HG02588 (cell line): Measurements from ENCODE around the gene ARHGAP21.
"Not testable (repeated sequence)": the region's sequence is repeated elsewhere in the genome, so short reads cannot be mapped to it uniquely, and the experiment has no call there.

Experiments used
- ATAC-seq: cut with Tn5 transposase; IDR thresholded peaks from one replicate; pipeline ENCODE4 v1.9.1; 2021; ENCODE audit warnings: mild to moderate bottlenecking, moderate library complexity; ENCODE audit not compliant: unreplicated experiment

ARHGAP21 gene

DNA sequence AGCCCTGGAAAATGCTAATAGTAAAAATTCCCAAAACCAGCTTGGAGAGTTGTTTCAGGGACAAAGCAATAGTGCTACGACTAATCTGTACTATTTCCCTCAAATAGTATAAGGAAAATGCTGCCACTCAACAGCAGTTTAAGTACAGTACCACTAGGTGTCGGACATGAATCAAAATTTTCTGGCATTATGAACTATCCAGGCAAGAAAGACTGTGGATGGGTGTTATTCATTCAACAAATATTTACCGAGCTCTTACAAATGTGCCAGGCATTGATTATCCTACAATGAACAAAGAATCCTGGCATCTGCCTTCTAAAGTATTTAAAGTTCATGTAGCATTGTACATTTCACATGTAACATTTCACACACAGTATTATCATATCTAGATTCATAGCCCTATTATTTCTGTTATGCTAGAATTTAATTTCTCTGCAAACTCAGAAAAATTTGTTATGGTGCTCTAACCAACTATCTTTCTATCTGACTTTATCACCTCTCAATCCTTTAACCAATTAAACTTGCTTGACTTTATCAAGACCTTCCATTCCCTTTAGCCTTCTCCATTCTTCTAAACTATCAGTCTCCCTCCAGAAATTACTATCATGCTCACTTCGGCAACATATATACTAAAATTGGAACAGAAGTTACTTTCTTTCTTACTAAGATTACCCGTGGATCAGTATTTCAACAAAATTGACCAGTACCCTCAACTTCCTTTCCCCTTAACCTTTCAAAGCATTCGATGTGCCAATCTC is 80.6 kb downstream of the ARHGAP21 start:
- ATAC-seq = peak; percentile 89

DNA sequence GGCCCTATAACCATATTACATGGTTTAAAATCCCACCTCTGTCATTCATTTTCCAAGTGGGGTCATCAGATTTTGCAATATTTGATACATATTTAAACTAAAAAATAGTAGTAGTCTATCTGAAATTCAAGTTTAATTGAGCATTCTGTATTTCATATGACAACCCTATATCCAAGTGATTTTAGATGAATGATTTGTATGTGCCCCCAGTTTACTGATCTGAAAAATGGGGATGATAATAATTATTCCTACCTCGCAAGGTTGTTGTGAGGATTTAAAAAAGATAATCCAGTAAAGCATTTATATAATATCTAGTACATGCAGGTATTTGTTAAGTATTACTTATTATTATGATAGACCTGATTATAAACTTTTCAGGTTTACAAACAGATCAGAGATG is 84.6 kb downstream of the ARHGAP21 start:
- ATAC-seq = no peak

DNA sequence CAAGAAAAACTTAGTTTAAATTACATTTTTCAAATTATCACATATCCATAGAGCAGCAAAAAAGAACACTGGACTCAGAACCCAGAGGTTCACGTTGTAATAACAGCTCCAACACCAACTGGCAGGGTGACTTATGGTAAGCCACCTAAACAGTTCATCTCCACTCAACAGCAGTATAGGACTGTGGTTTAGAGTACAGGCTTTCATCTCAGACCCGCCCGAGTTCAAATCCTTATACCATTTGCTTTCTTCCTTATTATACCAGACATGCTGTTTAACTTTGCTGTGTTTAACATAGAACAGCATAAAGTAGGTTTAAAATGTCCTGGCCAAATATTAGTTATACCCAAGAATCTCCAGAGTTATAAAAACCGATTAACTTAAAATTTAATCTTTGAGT is 97.9 kb downstream of the ARHGAP21 start:
- no peak for ATAC-seq

DNA sequence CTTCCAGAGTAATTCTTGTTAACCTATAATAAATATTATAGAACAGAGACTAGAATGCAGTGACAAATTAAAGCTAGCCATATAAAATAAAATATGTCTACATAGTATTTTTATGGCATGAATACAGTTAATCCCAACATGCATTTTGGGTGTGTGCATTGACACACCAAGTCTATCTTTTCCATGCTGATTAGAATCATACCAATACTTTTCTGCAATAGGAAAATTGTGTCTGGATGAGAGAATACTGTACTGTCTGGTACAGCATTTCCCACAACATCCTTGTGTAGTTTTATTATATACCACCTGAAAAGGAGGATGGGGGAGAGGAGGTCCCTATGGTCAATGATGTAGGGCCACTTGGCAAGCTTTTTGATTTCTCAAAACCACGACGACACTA is 100.3 kb downstream of the ARHGAP21 start:
- ATAC-seq = no peak

DNA sequence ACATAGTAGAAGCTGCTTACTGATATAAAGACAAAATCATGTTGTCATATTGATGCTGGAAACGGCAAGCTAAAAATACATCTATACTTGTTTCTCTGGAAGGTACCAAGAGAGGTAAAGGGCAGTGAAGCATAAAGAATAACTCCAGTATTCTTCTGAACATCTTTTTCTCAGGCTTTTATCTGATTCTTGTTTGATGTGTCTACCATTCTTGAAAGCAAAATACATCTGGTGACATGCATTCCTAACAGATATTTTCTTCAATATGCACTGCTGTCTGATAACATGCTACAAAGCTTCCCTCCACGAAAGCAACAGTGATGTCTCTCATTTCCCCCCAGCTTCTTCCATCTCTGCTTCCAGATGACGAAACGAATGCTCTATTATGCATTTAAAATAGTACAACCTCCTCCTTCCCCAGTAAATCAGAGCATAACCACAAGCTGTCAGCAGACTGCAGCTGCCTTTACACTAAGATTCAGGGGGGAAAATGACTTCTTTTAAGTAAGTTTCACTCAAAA is 100.8 kb downstream of the ARHGAP21 start:
- ATAC-seq = no peak

DNA sequence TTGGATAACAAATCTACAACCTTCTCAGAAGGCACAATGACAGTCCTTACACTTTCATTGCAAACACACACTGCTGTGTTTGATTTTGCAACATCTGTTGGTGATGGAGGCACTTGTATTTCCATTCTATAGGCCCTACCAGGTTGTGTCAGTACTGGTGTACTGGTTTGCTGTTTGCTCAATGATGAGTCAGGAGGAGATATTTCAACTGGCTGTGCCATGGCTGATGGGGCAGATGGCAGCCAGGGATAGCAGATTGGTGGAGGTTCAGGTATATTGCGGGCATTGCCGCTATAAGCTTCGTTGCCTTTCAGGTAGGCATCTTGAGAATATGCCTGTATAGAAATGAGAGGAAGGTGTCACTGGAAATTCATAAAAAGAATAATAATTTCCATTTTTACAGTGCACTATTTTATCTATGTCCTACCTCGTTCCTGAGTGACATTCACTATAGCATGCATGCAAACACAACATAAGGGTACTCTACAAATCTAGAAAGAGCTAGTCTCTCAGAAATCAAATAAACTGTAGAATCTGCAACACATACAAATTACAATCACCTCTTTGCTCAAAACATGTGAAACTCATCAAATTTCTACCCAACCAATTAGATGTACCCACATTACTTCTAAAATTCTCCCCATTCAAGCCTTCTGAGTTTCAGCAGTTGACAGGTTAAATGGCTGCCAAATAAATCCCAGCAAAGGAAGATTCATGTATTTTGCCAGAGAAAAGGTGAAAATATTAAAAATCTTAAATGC is 102.5 kb downstream of the ARHGAP21 start:
- not testable (repeated sequence) for ATAC-seq

DNA sequence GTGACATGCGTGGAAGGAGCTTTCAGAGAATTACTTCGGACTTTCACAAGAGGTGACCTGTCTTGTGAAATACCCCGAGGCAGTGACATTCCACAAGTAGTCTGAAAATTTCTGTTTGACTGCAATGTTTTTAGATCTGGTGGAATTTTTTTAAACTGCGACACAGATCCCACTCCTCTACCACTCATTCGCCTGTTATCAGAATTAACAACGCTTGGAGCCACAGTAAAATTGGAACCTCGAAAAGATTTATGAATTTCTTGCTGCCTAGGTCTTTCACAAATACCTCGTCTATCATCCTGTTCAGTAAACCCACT is 103.7 kb downstream of the ARHGAP21 start:
- ATAC-seq = not testable (repeated sequence)

DNA sequence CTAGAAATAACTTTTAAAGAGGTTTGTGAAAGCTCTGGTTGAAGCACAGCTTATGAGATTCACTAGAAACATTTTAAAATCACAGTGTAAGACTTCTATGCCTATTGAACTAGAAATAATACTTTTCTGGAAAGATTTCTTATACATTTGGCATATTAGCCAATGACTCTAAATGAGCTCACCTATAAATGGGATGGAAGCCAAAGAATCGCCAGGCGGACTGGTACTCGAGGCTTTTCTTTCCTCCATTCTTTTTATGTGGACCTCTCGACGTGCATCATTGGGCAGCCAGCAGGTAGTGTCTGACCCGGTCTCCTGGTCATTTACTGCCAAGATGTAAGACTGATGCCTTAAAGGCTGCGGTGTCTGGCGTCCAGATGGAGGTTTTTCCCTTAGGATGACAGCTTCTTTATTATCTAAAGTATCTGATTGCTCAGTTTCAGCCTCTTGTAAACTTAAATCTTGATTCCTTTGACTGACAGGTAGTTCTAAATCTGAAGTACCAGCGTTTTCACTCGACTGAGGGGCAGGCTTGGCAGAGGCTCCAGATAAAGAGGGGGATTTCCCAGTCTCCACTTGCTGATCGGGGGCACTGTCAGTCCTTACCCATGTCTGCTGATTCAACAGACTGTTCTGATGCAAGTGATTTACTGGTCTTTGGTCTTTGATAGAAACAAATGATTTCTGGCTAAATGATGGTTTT is 104.2 kb downstream of the ARHGAP21 start:
- not testable (repeated sequence) for ATAC-seq

DNA sequence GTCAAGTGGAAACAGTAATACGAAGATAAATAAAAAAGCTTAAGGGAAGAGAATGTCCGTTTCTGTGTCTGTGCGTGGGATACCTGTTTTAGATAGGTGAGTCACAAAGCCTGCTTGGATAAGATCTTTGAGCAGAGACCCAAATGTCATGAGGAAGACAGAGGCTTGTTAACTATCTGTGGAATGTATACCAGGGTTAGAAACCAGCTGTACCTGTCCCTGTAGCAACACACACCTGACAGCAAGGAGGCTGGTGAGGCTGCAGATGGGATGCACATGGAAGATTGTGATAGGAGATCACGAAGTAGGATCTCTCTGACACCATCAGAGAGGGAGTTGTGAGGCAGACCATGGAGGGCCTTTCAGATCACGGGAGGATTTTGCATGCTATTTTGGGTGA is 105.3 kb downstream of the ARHGAP21 start:
- no peak for ATAC-seq

DNA sequence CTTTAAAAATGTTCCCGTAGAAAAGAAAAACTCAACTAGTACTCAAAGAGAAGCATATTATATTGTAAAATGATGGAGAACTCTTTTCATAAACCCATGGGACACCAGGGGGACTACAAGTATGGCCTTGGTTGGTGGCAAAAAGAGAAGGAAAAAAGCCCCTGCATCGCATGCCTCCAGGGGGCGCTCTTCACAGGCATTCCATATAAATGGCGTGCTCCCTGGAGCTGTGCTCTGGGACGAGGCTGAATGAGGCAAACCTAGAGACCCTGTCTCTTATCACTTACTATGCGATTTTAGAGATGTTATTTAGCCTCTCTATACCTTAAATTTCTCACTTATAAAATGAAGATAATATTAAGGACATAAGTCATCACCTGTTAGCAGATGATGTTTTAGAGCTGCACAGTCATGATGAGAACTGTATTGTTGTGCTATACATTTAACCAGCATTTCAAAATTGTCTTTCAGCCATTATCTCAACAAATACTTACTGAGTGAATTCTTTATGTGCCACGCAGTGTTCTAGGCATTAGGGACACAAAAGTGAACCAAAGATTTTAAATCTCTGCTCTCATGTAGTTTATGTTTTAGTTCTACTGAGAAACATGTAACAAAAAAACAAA is 105.8 kb downstream of the ARHGAP21 start:
- no peak for ATAC-seq

DNA sequence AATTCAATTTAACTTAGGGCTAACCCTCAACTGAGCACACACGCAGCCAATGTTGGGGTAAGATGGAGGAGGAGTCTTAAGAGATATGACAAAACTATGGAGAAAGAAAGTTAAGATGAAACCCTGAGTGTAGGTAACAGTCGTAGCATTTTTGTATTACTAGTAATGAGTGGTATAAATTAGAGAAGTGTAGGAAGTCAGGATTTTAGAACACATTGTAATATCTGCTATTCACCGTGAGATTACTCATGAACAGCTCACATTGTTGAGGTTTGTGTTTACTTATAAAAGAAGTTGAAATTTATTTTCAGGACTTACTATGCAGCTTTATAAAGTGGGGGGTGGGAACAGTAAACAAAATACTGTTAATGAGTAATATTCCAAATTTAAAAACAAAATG is 107.2 kb downstream of the ARHGAP21 start:
- ATAC-seq = no peak

DNA sequence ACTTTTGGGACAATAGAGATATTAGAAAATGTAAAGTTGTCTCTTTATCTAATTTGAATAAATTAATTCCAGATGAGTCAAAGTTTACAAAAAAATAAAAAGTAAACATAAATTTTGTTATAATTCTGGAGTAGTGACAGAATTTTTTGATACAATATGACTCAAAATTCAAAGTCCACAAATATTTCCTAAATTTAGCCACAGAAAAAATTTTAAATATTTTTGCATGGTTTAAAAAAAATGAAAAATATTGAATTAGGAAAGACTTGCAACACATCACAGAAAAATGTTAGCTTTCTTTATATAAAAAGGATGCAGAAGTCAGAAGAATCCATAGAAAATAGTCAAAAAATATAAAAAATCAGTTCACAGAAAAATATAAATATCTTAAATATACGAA is 117.7 kb downstream of the ARHGAP21 start:
- ATAC-seq = no peak

DNA sequence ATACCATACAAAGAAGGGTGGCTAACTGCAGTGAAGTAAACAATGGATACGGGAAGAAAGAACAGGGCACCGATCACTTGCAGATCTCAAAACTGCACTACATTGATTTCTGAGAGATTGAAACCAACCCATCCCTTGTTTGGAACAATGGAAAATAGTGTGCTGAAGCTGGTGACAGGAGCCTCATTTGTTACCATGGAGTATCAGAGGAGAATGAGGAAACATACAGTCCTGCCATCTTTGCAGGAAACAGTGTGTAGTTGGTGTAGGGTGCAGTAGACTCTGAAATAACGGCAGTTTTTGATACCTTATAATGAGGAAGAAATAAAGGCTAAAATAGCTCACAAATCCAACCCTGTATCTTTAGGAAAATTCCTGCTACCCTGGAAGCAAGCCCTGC is 118.5 kb downstream of the ARHGAP21 start:
- no peak for ATAC-seq

DNA sequence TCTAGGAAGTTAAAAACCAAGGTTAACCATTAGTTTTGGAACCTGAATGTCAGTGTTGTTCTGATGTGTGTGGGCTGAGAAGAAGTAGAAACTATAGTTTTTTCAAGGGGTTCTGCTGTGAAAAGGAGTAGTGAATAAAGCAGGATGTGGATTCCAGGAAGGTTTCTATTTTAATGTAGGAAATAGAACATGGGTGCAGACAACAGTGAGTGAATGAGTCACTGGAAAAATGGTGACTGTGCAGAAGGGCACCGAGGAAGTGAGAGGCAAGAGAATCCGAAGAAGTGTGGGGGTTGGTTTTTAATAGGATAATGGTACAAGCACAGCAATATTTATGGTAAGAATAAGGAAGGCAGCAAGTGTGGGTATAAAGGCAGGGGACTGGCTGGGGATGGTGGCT is 120.4 kb downstream of the ARHGAP21 start:
- no peak for ATAC-seq

DNA sequence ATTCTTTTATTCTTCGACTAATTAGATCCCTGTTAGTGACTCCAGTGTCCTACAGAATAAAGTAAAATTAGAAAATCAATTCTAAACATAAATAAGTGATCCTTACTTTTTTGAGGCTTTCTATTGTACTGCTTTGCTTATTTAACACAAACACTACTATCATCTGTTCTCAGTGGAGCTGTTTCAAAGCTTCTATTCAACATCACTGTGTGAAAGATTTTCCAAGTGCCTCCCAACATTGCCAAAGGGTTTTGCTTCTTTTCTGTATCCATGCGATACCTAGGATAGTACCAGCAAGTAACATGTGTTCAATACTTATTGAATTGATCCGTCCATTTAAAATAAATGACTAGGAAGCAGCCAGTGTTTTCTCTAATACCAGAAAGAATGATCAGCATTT is 125.7 kb downstream of the ARHGAP21 start:
- ATAC-seq = no peak

DNA sequence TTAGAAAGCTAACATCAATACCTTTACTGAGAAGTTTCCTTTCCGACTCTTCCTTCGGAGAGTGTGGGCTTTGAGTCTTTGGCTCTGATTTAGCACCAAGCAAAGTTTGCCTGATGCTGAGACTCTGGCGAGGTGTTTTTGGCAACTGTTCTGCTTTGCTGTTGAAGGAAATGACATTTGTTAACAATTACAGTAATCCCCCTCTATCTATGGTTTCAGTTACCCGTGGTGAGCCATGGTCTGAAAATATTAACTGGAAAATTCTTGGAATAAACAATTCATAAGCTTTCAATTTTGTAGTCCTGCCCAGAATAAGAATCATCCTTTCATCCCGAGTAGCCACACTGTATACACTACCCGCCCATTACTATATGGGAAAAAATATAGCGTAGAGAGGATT is 126.3 kb downstream of the ARHGAP21 start:
- ATAC-seq = no peak

DNA sequence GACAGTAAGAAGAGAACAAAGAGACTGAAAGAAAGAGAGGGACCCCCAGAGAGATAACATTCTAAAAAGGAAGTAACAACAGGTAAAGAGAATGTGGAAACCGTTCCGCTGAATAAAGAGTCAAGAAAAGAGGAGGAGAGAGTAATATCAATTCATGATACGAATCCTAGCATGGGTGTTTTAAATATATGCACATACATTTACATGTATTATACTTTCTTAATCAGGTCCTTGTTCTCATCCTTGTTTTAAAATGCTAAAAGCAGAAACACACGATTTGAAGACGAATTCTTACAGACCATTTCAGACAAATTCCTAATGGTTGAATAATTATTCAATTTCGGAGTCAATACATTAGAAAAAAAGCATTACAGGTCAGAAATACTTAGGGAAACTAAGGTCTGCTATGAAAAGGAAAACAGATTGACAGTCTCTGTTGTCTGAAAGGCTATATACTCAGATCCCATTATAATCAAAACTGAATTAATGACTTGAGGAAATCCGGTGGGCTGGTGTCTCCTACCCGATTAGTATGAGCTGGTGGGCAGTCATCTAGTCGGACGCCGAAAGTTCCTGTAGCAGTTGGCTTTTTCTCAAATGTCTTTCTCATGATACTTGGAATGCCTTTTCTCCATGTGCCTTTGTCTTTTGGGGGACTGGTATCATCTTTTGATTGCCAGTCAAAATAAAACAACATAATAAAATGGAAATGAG is 127.3 kb downstream of the ARHGAP21 start:
- no peak for ATAC-seq

DNA sequence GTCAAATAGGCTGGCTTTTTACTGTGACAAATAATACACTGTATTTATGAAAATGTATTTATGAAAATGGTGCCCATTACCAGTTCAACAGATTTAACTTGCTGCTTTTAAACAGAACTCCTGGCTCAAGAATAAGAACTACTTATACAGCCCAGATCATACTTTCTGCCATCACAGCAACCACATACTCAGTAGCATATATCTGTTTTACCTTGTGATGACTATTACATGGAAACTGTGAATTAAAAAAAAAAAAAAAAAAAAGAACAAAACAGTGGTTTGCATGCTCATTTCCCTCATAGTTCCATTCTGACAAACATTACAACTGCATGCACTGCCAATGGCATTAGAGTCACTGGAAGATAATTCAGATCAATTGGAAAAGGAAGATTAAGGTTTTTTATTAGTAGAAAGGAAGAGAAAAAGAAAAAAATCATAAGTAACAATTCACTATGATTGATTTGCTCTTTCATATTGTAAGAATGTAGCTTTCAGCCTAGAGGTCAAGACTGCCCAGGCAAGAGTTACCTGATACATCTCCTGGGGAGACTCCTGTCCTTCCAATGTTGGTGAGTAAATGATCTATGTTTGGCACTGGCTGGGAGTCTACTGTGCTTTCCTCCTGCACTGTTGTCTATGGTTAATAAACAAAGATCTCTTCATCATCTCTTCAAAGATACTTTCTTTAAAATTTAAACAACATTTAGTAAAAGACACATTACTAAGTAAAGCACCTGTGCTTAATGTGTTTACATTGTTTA is 132.8 kb downstream of the ARHGAP21 start:
- no peak for ATAC-seq

DNA sequence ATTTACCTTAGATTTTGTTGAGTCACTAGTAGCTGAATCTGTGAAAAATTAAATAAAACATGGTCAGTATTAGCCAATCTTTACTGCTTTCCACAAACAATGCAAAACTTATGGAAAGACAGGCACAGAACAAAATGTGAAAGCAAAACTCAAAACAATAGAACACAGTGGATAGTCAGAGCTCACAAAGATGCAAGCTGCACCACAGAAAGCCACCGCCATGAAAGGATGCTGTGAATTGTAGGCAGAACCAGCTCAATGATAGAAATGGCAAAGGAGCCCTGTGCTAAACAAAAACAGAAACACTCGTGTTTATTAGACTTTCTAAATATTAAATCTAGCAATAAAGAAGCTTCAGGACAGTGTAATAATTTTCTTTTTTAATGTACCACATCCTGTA is 134.4 kb downstream of the ARHGAP21 start:
- no peak for ATAC-seq

DNA sequence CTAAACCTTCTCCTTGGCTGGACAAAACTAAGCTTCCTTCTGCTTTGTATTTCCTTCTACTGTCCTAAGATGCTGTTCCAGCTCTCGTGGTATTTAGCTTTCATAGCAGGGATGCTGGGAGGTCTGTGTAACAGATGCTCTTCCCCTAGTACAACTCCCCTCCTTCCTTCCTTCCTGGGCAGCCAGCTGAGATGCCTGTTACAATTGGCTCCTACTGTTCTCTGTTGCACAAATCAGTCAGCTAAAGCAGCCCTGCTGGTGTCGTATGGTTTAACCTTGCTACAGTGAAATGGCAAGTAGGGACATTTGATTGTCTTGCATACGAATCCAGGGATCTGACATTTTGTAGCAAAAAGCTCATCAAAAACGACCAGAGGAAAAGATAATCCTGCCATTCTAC is 143.8 kb downstream of the ARHGAP21 start:
- no peak for ATAC-seq
